ENCODE data around the gene RGS7. TPM values are rescaled to one million over a fixed set of nuclear protein-coding genes. Genes with fewer than 3 reads are reported as not detected.
"Not testable (repeated sequence)": the region's sequence is repeated elsewhere in the genome, so short reads cannot be mapped to it uniquely, and the experiment has no call there.

The RGS7 gene
- total RNA-seq, 1 experiment from 2014 or later: 1.0 TPM

DNA sequence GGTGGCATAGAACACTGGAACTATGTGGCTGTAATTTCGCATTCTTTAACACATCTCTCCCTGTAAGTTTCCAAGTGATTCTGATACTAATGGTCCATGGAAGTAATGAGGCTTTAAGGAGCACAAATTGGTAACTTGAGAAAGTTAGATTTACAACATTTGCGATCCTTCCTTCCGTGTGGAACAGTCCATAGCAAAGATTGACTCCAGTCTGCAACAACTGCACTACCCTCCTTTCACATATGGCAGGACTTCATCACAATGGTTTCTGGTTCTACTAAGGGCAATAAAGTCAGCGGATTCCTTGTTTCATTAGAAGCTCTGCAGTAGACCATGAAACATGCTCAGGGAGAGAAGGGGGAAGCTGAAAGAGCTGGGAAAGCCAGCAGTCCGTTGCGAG lies 261.2 kb downstream of the RGS7 start:
- Mint-ChIP-seq H3K9me3 (ENCODE audit: low read depth, unreplicated experiment) (no peaks in the 10 kb centered on the region), H3K27me3 (ENCODE audit: unreplicated experiment) (no peaks in the 10 kb centered on the region), H3K4me1 (ENCODE audit: low read depth, unreplicated experiment) (no peaks in the 10 kb centered on the region), H3K4me3 (ENCODE audit: low read depth, unreplicated experiment) (no peak overlapping the region), H3K36me3 (ENCODE audit: insufficient read depth, unreplicated experiment) (no peaks in the 10 kb centered on the region), H3K27ac (ENCODE audit: unreplicated experiment) (no peak overlapping the region)
- CTCF ChIA-PET: no interaction called here
- intact Hi-C loops (cut with micrococcal nuclease; ENCODE audit: unreplicated experiment): no loop called here
- no TSS peak for BruUV-seq (replicated peaks)
- TF ChIP-seq, protein P1, sequence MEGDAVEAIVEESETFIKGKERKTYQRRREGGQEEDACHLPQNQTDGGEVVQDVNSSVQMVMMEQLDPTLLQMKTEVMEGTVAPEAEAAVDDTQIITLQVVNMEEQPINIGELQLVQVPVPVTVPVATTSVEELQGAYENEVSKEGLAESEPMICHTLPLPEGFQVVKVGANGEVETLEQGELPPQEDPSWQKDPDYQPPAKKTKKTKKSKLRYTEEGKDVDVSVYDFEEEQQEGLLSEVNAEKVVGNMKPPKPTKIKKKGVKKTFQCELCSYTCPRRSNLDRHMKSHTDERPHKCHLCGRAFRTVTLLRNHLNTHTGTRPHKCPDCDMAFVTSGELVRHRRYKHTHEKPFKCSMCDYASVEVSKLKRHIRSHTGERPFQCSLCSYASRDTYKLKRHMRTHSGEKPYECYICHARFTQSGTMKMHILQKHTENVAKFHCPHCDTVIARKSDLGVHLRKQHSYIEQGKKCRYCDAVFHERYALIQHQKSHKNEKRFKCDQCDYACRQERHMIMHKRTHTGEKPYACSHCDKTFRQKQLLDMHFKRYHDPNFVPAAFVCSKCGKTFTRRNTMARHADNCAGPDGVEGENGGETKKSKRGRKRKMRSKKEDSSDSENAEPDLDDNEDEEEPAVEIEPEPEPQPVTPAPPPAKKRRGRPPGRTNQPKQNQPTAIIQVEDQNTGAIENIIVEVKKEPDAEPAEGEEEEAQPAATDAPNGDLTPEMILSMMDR (IDR thresholded peaks at IDR 0.05; ENCODE audit: unreplicated experiment): no peak
- DNase-seq: no peak

DNA sequence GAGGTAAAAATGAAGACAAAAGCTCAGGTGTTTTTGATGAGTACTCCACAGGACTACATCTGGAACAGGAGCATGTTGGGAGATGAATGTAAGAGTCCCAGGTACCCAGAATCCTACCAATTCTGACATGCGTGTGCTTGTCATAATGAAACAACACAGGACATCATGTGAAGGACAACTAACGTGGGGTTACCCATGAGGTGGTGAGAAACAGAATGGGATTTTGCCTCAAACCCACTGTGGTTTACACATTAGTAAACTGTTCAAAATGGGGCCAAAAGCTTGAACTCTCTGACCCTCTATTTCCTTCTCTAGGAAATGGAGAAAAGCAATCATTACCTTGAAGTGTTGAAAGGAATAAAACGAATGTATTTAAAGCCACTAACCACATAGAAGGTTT lies 266.2 kb downstream of the RGS7 start:
- Mint-ChIP-seq H3K36me3 (ENCODE audit: insufficient read depth, unreplicated experiment) (no peaks in the 10 kb centered on the region), H3K9me3 (ENCODE audit: low read depth, unreplicated experiment) (no peaks in the 10 kb centered on the region), H3K27ac (ENCODE audit: unreplicated experiment) (no peak overlapping the region), H3K4me1 (ENCODE audit: low read depth, unreplicated experiment) (no peaks in the 10 kb centered on the region), H3K4me3 (ENCODE audit: low read depth, unreplicated experiment) (no peak overlapping the region), H3K27me3 (ENCODE audit: unreplicated experiment) (no peaks in the 10 kb centered on the region)
- intact Hi-C loops (cut with micrococcal nuclease; ENCODE audit: unreplicated experiment): no loop called here
- TF ChIP-seq, protein P1 (IDR thresholded peaks at IDR 0.05; ENCODE audit: unreplicated experiment): no peak
- DNase-seq: no peak
- CTCF ChIA-PET: no interaction called here
- BruUV-seq (replicated peaks): no TSS peak

DNA sequence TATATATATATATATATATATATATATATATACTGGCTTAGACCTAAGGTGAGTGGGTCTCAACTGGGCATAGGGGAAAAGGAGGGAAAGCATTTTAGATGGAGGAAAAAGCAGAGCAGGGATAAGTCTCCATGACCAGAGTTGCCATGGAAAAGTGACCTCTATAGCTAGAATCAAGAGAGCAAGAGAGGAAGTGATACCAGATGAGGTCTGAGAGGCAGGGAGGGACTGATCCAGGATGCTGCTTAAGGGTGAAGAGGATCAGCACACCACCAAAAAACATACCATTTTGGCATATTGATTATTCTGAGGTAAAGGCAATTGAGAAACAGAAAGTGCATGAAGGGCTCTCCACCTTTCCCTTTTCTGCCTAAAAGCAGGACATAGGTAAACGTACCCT lies 267.9 kb downstream of the RGS7 start:
- not testable (repeated sequence) for DNase-seq

DNA sequence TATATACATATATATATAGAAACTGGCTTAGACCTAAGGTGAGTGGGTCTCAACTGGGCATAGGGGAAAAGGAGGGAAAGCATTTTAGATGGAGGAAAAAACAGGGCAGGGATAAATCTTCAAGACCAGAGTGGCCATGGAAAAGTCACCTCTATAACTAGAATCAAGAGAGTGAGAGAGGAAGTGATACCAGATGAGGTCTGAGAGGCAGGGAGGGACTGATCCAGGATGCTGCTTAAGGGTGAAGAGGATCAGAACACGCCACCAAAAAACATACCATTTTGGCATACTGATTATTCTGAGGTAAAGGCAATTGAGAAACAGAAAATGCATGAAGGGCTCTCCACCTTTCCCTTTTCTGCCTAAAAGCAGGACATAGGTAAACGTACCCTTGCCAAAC lies 268.9 kb downstream of the RGS7 start:
- H3K36me3 Mint-ChIP-seq (ENCODE audit: insufficient read depth, unreplicated experiment); DNase-seq; intact Hi-C loops (cut with micrococcal nuclease; ENCODE audit: unreplicated experiment); CTCF ChIA-PET; H3K4me1 Mint-ChIP-seq (ENCODE audit: low read depth, unreplicated experiment); H3K9me3 Mint-ChIP-seq (ENCODE audit: low read depth, unreplicated experiment); BruUV-seq (replicated peaks); H3K27me3 Mint-ChIP-seq (ENCODE audit: unreplicated experiment); H3K4me3 Mint-ChIP-seq (ENCODE audit: low read depth, unreplicated experiment); H3K27ac Mint-ChIP-seq (ENCODE audit: unreplicated experiment): not testable (repeated sequence)

More for the DNA sequence above, 267.9 kb downstream of the RGS7 start:
- CTCF ChIA-PET; H3K4me1 Mint-ChIP-seq (ENCODE audit: low read depth, unreplicated experiment); intact Hi-C loops (cut with micrococcal nuclease; ENCODE audit: unreplicated experiment); H3K27ac Mint-ChIP-seq (ENCODE audit: unreplicated experiment); H3K9me3 Mint-ChIP-seq (ENCODE audit: low read depth, unreplicated experiment); BruUV-seq (replicated peaks); H3K27me3 Mint-ChIP-seq (ENCODE audit: unreplicated experiment); H3K4me3 Mint-ChIP-seq (ENCODE audit: low read depth, unreplicated experiment); H3K36me3 Mint-ChIP-seq (ENCODE audit: insufficient read depth, unreplicated experiment): not testable (repeated sequence)

DNA sequence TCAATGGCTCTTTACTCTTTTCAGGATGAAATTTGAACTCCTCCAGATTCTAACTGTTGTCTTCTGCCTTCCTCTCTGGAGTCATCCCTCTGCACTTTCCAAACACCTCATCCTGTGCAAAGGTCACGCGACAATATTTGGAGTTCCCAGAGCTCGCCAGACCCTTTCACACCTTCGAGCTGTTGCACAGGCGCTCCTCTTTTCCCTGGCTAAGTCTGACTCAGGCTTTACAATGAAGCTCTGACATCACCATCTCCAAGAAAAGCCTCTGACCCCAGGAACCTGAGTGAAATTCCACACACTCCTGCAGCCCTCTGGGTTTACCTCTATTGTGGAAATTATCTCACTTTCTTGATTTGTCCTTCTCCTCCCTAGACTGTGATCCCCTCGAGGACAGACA lies 270.3 kb downstream of the RGS7 start:
- Mint-ChIP-seq H3K36me3 (ENCODE audit: insufficient read depth, unreplicated experiment) (no peaks in the 10 kb centered on the region), H3K9me3 (ENCODE audit: low read depth, unreplicated experiment) (no peaks in the 10 kb centered on the region), H3K27ac (ENCODE audit: unreplicated experiment) (no peak overlapping the region), H3K27me3 (ENCODE audit: unreplicated experiment) (no peaks in the 10 kb centered on the region), H3K4me3 (ENCODE audit: low read depth, unreplicated experiment) (no peak overlapping the region), H3K4me1 (ENCODE audit: low read depth, unreplicated experiment) (peaks cover 4% of the 10 kb centered on the region)
- BruUV-seq (replicated peaks): no TSS peak
- DNase-seq: no peak
- CTCF ChIA-PET: no interaction called here
- TF ChIP-seq, protein P1 (IDR thresholded peaks at IDR 0.05; ENCODE audit: unreplicated experiment): no peak
- intact Hi-C loops (cut with micrococcal nuclease; ENCODE audit: unreplicated experiment): no loop called here

Measured in Calu3 (cell line).